Esophagus squamous epithelium (tissue), 4 donors: ENCODE results near the gene LPP.

ENCODE experiments used
- CTCF ChIP-seq, 6 experiments: fragments of 450-650 bp in 4 of 6; fragments of 200-600 bp in 2 of 6; sonication (generic) in 2 of 6; IDR thresholded peaks; one replicate each; pipeline ENCODE4 v1.5.1; 2016 to 2019; ENCODE audit warnings: antibody characterized with exemption in 6 of 6, mild to moderate bottlenecking in 4 of 6, moderate library complexity in 4 of 6
- POLR2A ChIP-seq, 4 donors: fragments of 450-650 bp; IDR thresholded peaks; one replicate each; pipeline ENCODE4 v1.6.1; 2017; ENCODE audit warnings: antibody characterized with exemption in 4 of 4, mild to moderate bottlenecking in 4 of 4, moderate library complexity in 3 of 4

DNA sequence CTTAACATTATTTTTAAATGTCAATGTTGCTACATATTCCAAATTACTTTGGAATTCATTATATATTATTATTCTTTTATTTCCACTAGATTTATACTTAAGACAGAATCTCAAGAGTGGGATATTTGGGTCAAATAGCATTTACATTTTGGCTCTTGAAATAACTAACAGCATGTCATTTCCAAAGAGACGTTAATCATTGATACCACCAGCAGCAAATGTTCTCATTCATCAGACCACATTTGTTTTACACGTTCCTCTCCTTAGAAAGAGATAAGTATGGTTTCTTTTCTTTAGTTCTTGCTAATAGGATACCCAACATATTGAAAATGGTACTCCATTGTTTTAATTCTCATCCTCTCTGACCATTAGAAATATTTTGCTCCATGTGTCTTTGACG, 229.8 kb downstream of the LPP start:
- TF ChIP-seq CTCF (IDR thresholded peaks at IDR 0.05) (no peak), POLR2A (IDR thresholded peaks at IDR 0.05) (no peak)
